HFFc6 (cell line): ENCODE results near the gene TAMM41. TPM values are rescaled to one million over a fixed set of nuclear protein-coding genes. Genes with fewer than 3 reads are reported as not detected.
"Not testable (repeated sequence)": the region's sequence is repeated elsewhere in the genome, so short reads cannot be mapped to it uniquely, and the experiment has no call there.

Experiments
- DNase-seq: peaks from one replicate; pipeline ENCODE4 v3.0.0-alpha.2; 2018
- H3K27ac Mint-ChIP-seq: 2 replicates; pipeline ENCODE4 v1.8.0; 2020; ENCODE audit warnings: mild to moderate bottlenecking, mixed read lengths
- H3K27me3 Mint-ChIP-seq: 2 replicates; pipeline ENCODE4 v1.8.0; 2021; ENCODE audit warnings: mild to moderate bottlenecking, moderate library complexity, mixed read lengths; ENCODE audit not compliant: insufficient read depth
- H3K36me3 Mint-ChIP-seq: 2 replicates; pipeline ENCODE4 v1.8.0; 2021; ENCODE audit warnings: low read depth, mixed read lengths
- H3K4me1 Mint-ChIP-seq: 2 replicates; pipeline ENCODE4 v1.8.0; 2020; ENCODE audit warnings: low read depth, mixed read lengths
- H3K4me3 Mint-ChIP-seq: 2 replicates; pipeline ENCODE4 v1.8.0; 2020; ENCODE audit warnings: mild to moderate bottlenecking, moderate library complexity, mixed read lengths
- H3K9me3 Mint-ChIP-seq: 2 replicates; pipeline ENCODE4 v1.8.0; 2020; ENCODE audit warnings: mild to moderate bottlenecking, mixed read lengths
- long read RNA-seq: library from polyadenylated mRNA; unstranded; transcript quantifications from one replicate; pipeline ENCODE4 v2.0.0, GENCODE V29; 2019
- total RNA-seq, 6 experiments: library from RNA; stranded (reverse); fragmentation: NEBNext Ultra II Directional; extraction: Animal tissue kit (Norgen Biotek cat#: 25700); gene quantifications; 2 replicates in 1 of 6; 3 replicates in 5 of 6; pipeline ENCODE4 v1.2.3, GENCODE V29; 2021
- TF ChIP-seq, protein P1 (sequence below): fragments of 200-600 bp; sonication (generic); IDR thresholded peaks from 2 replicates; pipeline ENCODE4 v1.5.0; 2021; ENCODE audit warnings: antibody characterized with exemption, mild to moderate bottlenecking

Gene TAMM41, protein sequence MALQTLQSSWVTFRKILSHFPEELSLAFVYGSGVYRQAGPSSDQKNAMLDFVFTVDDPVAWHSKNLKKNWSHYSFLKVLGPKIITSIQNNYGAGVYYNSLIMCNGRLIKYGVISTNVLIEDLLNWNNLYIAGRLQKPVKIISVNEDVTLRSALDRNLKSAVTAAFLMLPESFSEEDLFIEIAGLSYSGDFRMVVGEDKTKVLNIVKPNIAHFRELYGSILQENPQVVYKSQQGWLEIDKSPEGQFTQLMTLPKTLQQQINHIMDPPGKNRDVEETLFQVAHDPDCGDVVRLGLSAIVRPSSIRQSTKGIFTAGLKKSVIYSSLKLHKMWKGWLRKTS
- 10 to 100 TPM; 11.5 to 16.3 (median 14.9) TPM for total RNA-seq
- long read RNA-seq, transcript TAMM41-206 (8 exons, 1,213 nt), result major isoform, 15 of 21 reads
- long read RNA-seq, partial matches to known transcripts, result 0 of 21 reads
- long read RNA-seq, other reads (novel, unspliced or antisense), result 4 of 21 reads

DNA sequence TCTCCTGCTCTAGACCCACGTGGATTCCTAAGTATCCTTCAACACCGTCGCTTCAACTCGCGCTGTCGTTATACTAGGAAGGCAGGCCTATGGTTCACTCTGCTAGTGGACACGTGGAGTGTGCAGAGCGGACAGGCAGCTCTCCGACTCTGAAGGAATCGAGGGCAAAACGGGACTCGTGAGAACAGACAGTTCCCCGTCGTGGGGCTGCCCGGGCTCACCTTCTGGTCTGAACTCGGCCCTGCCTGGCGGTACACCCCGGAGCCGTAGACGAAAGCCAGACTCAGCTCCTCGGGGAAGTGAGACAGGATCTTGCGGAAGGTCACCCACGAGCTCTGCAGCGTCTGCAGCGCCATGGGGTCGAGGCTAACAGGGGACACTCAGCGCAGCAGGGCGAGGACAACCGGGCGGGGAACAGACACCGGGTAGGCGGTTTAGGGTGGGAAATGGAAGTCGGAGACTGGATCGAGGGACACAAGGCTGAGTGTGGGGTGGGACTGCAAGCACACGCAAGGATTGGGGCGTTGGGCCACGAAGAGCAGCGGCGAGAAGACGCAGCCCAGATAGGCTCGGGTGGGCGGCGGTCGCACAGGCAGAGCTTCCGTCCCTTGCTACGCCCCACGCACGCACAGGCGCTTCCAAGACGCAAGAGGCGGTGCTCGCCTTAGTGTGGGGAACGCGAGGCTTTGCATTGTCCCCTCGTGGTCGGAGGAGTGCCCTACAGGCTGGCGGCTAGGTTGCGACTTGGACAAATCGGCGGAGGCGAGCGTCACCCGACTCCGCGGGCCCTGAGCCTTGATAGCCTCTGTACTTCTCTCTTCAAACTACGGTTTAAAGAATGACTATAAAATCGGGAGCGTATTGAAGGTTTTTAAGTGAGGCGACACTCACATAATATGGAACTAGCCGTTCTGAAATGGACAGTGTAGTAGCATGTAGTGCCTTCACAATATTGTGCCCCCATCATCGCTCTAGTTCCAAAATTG is at the start of gene TAMM41:
Gene TAMM41 (minus strand): TSS at position 605 of the 986 bp plus-strand sequence. CDS start 249 bp downstream, at position 356.
- H3K9me3 Mint-ChIP-seq, result no peaks in the 10 kb centered on the region
- H3K4me3 Mint-ChIP-seq, result peak within 1 kb of the TSS; percentile 100
- peak; percentile 86 for DNase-seq
- peaks cover 4% of the 10 kb centered on the region for H3K27me3 Mint-ChIP-seq
- H3K4me1 Mint-ChIP-seq, result peaks cover 30% of the 10 kb centered on the region
- peaks cover 10% of the 10 kb centered on the region for H3K36me3 Mint-ChIP-seq
- peak within 1 kb of the TSS; percentile 93 for H3K27ac Mint-ChIP-seq
- TF ChIP-seq, protein P1, sequence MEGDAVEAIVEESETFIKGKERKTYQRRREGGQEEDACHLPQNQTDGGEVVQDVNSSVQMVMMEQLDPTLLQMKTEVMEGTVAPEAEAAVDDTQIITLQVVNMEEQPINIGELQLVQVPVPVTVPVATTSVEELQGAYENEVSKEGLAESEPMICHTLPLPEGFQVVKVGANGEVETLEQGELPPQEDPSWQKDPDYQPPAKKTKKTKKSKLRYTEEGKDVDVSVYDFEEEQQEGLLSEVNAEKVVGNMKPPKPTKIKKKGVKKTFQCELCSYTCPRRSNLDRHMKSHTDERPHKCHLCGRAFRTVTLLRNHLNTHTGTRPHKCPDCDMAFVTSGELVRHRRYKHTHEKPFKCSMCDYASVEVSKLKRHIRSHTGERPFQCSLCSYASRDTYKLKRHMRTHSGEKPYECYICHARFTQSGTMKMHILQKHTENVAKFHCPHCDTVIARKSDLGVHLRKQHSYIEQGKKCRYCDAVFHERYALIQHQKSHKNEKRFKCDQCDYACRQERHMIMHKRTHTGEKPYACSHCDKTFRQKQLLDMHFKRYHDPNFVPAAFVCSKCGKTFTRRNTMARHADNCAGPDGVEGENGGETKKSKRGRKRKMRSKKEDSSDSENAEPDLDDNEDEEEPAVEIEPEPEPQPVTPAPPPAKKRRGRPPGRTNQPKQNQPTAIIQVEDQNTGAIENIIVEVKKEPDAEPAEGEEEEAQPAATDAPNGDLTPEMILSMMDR, result peak; percentile 79

DNA sequence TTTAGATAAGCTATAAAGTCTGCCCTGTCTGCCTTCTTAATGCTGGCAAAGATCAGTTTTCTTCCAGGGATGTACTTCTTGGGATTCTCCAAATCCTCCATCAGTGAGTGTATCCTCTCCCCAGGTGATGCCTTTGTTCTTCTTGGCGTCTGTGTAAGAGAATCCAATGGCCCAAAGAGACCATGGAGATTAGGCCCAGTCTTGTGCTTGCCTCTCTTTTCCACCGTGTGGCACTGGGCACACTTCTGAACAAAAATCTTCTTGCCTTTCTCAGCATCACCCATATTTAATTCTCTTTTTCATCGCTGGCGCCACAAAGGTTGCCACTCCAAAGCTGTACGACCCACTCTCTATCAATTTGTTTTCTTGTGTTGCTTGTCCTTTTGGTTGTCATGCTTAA is 32.2 kb upstream of the TAMM41 start:
- no peak for DNase-seq
- Mint-ChIP-seq H3K27me3 (peaks cover 5% of the 10 kb centered on the region), H3K9me3 (no peaks in the 10 kb centered on the region), H3K4me1 (no peaks in the 10 kb centered on the region), H3K27ac (no peak overlapping the region), H3K36me3 (no peaks in the 10 kb centered on the region), H3K4me3 (no peak overlapping the region)
- TF ChIP-seq, protein P1, result no peak

DNA sequence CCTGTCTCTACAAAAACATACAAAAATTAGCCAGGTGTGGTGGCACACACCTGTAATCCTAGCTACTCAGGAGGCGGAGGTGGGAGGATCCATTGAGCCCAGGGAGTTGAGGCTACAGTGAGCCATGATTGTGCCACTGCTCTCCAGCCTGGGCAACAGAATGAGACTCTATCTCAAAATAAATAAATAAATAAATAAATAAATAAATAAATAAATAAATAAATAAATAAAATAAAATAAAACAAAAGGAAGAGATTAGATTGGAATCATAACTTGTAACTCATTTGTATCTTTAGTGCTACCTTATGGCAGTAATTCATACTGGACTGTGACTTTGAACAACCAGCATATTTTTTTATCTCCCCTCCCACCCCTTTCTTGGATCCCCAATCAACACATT is 28.0 kb upstream of the TAMM41 start:
- not testable (repeated sequence) for H3K9me3 Mint-ChIP-seq, H3K27ac Mint-ChIP-seq, H3K36me3 Mint-ChIP-seq, H3K4me1 Mint-ChIP-seq, H3K27me3 Mint-ChIP-seq, DNase-seq, H3K4me3 Mint-ChIP-seq

DNA sequence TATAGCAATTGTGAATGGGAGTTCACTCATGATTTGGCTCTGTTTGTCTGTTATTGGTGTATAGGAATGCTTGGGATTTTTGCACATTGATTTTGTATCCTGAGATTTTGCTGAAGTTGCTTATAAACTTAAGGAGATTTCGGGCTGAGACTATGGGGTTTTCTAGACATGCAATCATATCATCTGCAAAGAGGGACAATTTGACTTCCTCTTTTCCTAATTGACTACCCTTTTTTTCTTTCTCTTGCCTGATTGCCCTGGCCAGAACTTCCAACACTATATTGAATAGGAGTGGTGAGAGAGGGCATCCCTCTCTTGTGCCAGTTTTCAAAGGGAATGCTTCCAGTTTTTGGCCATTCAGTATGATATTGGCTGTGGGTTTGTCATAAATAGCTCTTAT is 17.1 kb upstream of the TAMM41 start:
- not testable (repeated sequence) for H3K9me3 Mint-ChIP-seq, H3K27me3 Mint-ChIP-seq, DNase-seq

DNA sequence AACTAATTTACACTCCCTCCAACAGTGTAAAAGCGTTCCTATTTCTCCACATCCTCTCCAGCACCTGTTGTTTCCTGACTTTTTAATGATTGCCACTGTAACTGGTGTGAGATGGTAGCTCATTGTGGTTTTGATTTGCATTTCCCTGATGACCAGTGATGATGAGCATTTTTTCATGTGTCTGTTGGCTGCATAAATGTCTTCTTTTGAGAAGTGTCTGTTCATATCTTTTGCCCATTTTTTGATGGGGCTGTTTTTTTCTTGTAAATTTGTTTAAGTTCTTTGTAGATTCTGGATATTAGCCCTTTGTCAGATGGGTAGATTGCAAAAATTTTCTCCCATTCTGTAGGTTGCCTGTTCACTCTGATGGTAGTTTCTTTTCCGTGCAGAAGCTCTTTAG is 15.9 kb upstream of the TAMM41 start:
- H3K27me3 Mint-ChIP-seq, result peaks cover 10% of the 10 kb centered on the region
- H3K4me1 Mint-ChIP-seq, DNase-seq, H3K36me3 Mint-ChIP-seq, H3K4me3 Mint-ChIP-seq, H3K27ac Mint-ChIP-seq, H3K9me3 Mint-ChIP-seq: not testable (repeated sequence)

More for the DNA sequence above, 17.1 kb upstream of the TAMM41 start:
- not testable (repeated sequence) for H3K4me3 Mint-ChIP-seq, H3K4me1 Mint-ChIP-seq, H3K36me3 Mint-ChIP-seq, H3K27ac Mint-ChIP-seq

DNA sequence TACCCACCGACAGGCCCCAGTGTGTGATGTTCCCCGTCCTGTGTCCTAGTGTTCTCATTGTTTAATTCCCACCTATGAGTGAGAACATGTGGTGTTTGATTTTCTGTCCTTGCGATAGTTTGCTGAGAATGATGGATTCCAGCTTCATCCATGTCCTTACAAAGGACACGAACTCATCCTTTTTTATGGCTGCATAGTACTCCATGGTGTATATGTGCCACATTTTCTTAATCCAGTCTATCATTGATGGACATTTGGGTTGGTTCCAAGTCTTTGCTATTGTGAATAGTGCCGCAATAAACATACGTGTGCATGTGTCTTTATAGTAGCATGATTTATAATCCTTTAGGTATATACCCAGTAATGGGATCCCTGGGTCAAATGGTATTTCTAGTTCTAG is 15.5 kb upstream of the TAMM41 start:
- not testable (repeated sequence) for H3K4me1 Mint-ChIP-seq, DNase-seq, H3K9me3 Mint-ChIP-seq, H3K36me3 Mint-ChIP-seq, H3K4me3 Mint-ChIP-seq, H3K27ac Mint-ChIP-seq
- peaks cover 10% of the 10 kb centered on the region for H3K27me3 Mint-ChIP-seq

DNA sequence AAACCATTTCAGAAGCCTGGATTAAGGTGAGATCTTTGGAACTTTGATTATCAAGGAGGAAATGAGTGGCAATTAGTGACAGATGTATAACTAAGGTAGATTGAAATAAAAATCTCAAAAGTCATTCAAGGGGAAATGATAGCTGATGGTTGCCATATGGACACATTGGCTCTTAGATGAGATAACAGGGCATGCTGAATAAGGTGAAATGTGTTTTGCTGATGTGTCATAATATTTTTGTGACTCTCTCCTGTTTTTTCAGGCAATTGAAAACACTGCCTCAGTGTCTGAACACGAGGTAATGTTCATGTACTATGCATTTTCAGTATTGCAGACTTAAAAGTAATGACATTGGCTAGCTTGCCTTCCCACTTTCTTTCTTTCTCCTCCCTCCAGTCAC is 13.5 kb upstream of the TAMM41 start:
- H3K27me3 Mint-ChIP-seq, result peaks cover 10% of the 10 kb centered on the region
- not testable (repeated sequence) for H3K4me3 Mint-ChIP-seq, H3K27ac Mint-ChIP-seq, H3K9me3 Mint-ChIP-seq, H3K36me3 Mint-ChIP-seq, DNase-seq, H3K4me1 Mint-ChIP-seq
